22Rv1 (cell line): ENCODE measurements around the gene MYH15.

Source experiments
- CTCF ChIP-seq: fragments of 450-650 bp; IDR thresholded peaks from 2 replicates; pipeline ENCODE4 v1.5.1; 2017; ENCODE audit warnings: mild to moderate bottlenecking
- ZFX ChIP-seq: fragments of 450-650 bp; IDR thresholded peaks from 2 replicates; pipeline ENCODE4 v1.6.1; 2017; ENCODE audit warnings: antibody characterized with exemption, borderline replicate concordance

GRCh38 chr3:108407886-108408285 is 102.5 kb downstream of the MYH15 start:
- no peak for TF ChIP-seq CTCF
- TF ChIP-seq ZFX = no peak
